WERI-Rb-1 (cell line): ENCODE data around the gene TATDN2.

ENCODE experiments used
- DNase-seq: peaks from one replicate; pipeline ENCODE4 v3.0.0-alpha.2; 2020
- H3K27ac ChIP-seq: fragments of 250-450 bp; sonication (Bioruptor Pico); 2 replicates; pipeline ENCODE4 v1.5.1; 2020; ENCODE audit warnings: mild to moderate bottlenecking, moderate library complexity
- H3K27me3 ChIP-seq: fragments of 250-450 bp; sonication (Bioruptor Pico); 2 replicates; pipeline ENCODE4 v1.5.1; 2021; ENCODE audit warnings: mild to moderate bottlenecking, low read depth, moderate library complexity; ENCODE audit not compliant: insufficient read depth, severe bottlenecking
- H3K36me3 ChIP-seq: fragments of 250-450 bp; sonication (Bioruptor Pico); 2 replicates; pipeline ENCODE4 v1.5.1; 2020; ENCODE audit warnings: mild to moderate bottlenecking, moderate library complexity
- H3K4me3 ChIP-seq: 2 replicates; pipeline ENCODE4 v1.5.1; 2011; ENCODE audit warnings: low read depth, mild to moderate bottlenecking, control low read depth, low read length
- H3K9me3 ChIP-seq: fragments of 250-450 bp; sonication (Bioruptor Pico); 2 replicates; pipeline ENCODE4 v1.5.1; 2021; ENCODE audit warnings: mild to moderate bottlenecking, moderate library complexity; ENCODE audit not compliant: severe bottlenecking
- CTCF ChIP-seq: IDR thresholded peaks from 2 replicates; pipeline ENCODE4 v1.5.1; 2011; ENCODE audit warnings: low read depth, mild to moderate bottlenecking, control low read depth, inconsistent platforms, low read length

The TATDN2 gene

GRCh38 chr3:10300087-10300486 is 51.8 kb downstream of the TATDN2 start:
- H3K36me3 ChIP-seq: peaks cover 60% of the 10 kb centered on the region

GRCh38 chr3:10303105-10303504 is 54.8 kb downstream of the TATDN2 start:
- H3K27me3 ChIP-seq: no peaks in the 10 kb centered on the region
- TF ChIP-seq CTCF: no peak
- H3K9me3 ChIP-seq: no peaks in the 10 kb centered on the region
- no peak overlapping the region for H3K4me3 ChIP-seq
- no peak overlapping the region for H3K27ac ChIP-seq
- DNase-seq: no peak
- peaks cover 72% of the 10 kb centered on the region for H3K36me3 ChIP-seq

More at GRCh38 chr3:10300087-10300486, 51.8 kb downstream of the TATDN2 start:
- Histone ChIP-seq H3K27me3 (no peaks in the 10 kb centered on the region), H3K27ac (peak overlapping the region; percentile 70), H3K4me3 (no peak overlapping the region), H3K9me3 (no peaks in the 10 kb centered on the region)
- no peak for TF ChIP-seq CTCF
- no peak for DNase-seq

GRCh38 chr3:10303785-10304184 is 55.5 kb downstream of the TATDN2 start:
- Histone ChIP-seq H3K4me3 (no peak overlapping the region), H3K27ac (no peak overlapping the region), H3K27me3 (no peaks in the 10 kb centered on the region), H3K36me3 (peaks cover 75% of the 10 kb centered on the region), H3K9me3 (no peaks in the 10 kb centered on the region)
- no peak for DNase-seq
- TF ChIP-seq CTCF: no peak

- Histone ChIP-seq H3K27ac (peak overlapping the region; percentile 24; the same call in 1 of the 2 replicates), H3K27me3 (no peaks in the 10 kb centered on the region), H3K36me3 (peaks cover 79% of the 10 kb centered on the region), H3K9me3 (no peaks in the 10 kb centered on the region), H3K4me3 (no peak overlapping the region)
- no peak for DNase-seq
- no peak for TF ChIP-seq CTCF
Measured at GRCh38 chr3:10304905-10305304, 56.6 kb downstream of the TATDN2 start.

- no peaks in the 10 kb centered on the region for H3K9me3 ChIP-seq
- H3K27ac ChIP-seq: 0 out of 2 replicates have a peak overlapping the region, but pooled peaks have one; percentile 16
- no peak overlapping the region for H3K4me3 ChIP-seq
- H3K27me3 ChIP-seq: no peaks in the 10 kb centered on the region
- no peak for DNase-seq
- no peak for TF ChIP-seq CTCF
- H3K36me3 ChIP-seq: peaks cover 80% of the 10 kb centered on the region
Measured at GRCh38 chr3:10305331-10305902, 57.2 kb downstream of the TATDN2 start.

GRCh38 chr3:10306156-10306555 is 57.9 kb downstream of the TATDN2 start:
- no peak for DNase-seq
- no peak for TF ChIP-seq CTCF
- no peak overlapping the region for H3K4me3 ChIP-seq
- no peak overlapping the region for H3K27ac ChIP-seq
- no peaks in the 10 kb centered on the region for H3K9me3 ChIP-seq
- H3K36me3 ChIP-seq: peaks cover 79% of the 10 kb centered on the region
- no peaks in the 10 kb centered on the region for H3K27me3 ChIP-seq
